ENCODE data around the gene ZNF552. TPM values are rescaled to one million over a fixed set of nuclear protein-coding genes. Genes with fewer than 3 reads are reported as not detected.

Gene ZNF552
- polyA plus RNA-seq, 1 of the 3 experiments (the other 2 are of a cell fraction) = 3.2 TPM

DNA sequence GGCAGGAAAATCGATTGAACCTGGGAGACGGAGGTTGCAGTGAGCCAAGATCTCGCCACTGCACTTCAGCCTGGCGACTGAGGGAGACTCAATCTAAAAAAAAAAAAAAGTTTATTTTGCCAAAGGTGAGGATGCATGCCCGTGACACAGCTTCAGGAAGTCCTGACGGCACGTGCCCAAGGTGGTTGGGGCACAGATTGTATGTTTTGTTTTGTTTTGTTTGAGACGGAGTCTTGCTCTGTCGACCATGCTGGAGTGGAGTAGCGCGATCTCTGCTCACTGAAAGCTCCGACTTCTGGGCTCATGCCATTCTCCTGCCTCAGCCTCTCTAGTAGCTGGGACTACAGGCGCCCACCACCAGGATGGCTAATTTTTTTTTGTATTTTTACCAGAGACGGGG lies 3.3 kb upstream of the ZNF552 start:
- H3K36me3 ChIP-seq (replicated peaks in 1 of 2; ENCODE audit: control insufficient read depth in 1 of 2, insufficient read depth in 2 of 2, low read length in 1 of 2) = no peaks in the 10 kb centered on the region
- no peak overlapping the region for H2AFZ ChIP-seq (ENCODE audit: low read depth)
- TF ChIP-seq NRF1 (IDR thresholded peaks at IDR 0.05; ENCODE audit: low read depth, low read length) (no peak), SMC3 (IDR thresholded peaks at IDR 0.05; ENCODE audit: low read depth, low read length) (no peak), YY1 (IDR thresholded peaks at IDR 0.05; ENCODE audit: low read depth) (no peak), TCF12 (IDR thresholded peaks at IDR 0.05) (no peak), FOXM1 (IDR thresholded peaks at IDR 0.05; ENCODE audit: low read depth) (no peak), JUND (IDR thresholded peaks at IDR 0.05) (no peak)
- no peak overlapping the region for H3K4me3 ChIP-seq (ENCODE audit: low read depth in 2 of 2, low read length in 1 of 2)
- DNase-seq = no peak
- CTCF ChIA-PET = no interaction called here
- H4K20me1 ChIP-seq (ENCODE audit: insufficient read depth) = no peaks in the 10 kb centered on the region
- no peak overlapping the region for H3K27ac ChIP-seq (ENCODE audit: low read depth in 2 of 2, low read length in 1 of 2)
- no peaks in the 10 kb centered on the region for H3K9me2 ChIP-seq
- 93% methylated on average over 14 of the region's 14 CpGs for WGBS (ENCODE audit: low lambda C conversion rate)
- peaks cover 51% of the 10 kb centered on the region for H3K79me2 ChIP-seq (ENCODE audit: insufficient read depth)
- POLR2A ChIA-PET = no interaction called here
- H3K4me1 ChIP-seq (ENCODE audit: control insufficient read depth in 1 of 2, insufficient read depth in 2 of 2, low read depth in 1 of 2, low read length in 1 of 2) = peaks cover 0 to 13% of the 10 kb centered on the region in 2 experiments; a peak in 2 of 4 replicates
- H3K27me3 ChIP-seq (ENCODE audit: insufficient read depth) = no peaks in the 10 kb centered on the region
- no peaks in the 10 kb centered on the region for H3F3A ChIP-seq (replicated peaks; ENCODE audit: insufficient read depth)
- H3K4me2 ChIP-seq = no peak overlapping the region
- no peaks in the 10 kb centered on the region for H3K9me3 ChIP-seq
- no peak overlapping the region for H3K9ac ChIP-seq

DNA sequence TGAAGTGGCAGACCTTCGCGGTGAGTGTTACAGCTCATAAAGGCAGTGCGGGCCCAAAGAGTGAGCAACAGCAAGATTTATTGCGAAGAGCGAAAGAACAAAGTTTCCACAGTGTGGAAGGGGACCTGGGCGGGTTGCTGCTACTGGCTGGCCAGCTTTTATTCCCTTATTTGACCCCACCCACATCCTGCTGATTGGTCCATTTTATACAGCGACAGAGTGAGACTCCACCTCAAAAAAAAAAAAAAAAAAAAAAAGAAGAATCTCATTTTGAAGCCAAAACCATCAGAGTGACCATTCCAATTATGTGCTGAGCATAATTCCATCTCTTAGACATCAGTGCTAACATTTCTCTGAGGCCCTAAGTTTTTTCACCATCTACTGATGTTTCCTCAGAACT lies 1.9 kb upstream of the ZNF552 start:
- Histone ChIP-seq H2AFZ (ENCODE audit: low read depth) (no peak overlapping the region), H3K4me2 (no peak overlapping the region), H3K36me3 (replicated peaks in 1 of 2; ENCODE audit: control insufficient read depth in 1 of 2, insufficient read depth in 2 of 2, low read length in 1 of 2) (no peaks in the 10 kb centered on the region), H3K9ac (no peak overlapping the region), H3K27ac (ENCODE audit: low read depth in 2 of 2, low read length in 1 of 2) (no peak overlapping the region), H3K4me1 (ENCODE audit: control insufficient read depth in 1 of 2, insufficient read depth in 2 of 2, low read depth in 1 of 2, low read length in 1 of 2) (peaks cover 0 to 13% of the 10 kb centered on the region in 2 experiments; a peak in 2 of 4 replicates), H3K79me2 (ENCODE audit: insufficient read depth) (peaks cover 38% of the 10 kb centered on the region), H3K27me3 (ENCODE audit: insufficient read depth) (no peaks in the 10 kb centered on the region), H4K20me1 (ENCODE audit: insufficient read depth) (no peaks in the 10 kb centered on the region), H3K4me3 (ENCODE audit: low read depth in 2 of 2, low read length in 1 of 2) (no peak overlapping the region), H3K9me2 (no peaks in the 10 kb centered on the region), H3F3A (replicated peaks; ENCODE audit: insufficient read depth) (no peaks in the 10 kb centered on the region), H3K9me3 (no peaks in the 10 kb centered on the region)
- WGBS (ENCODE audit: low lambda C conversion rate) = 88% methylated on average over 7 of the region's 7 CpGs
- no peak for DNase-seq
- TF ChIP-seq MEF2A (IDR thresholded peaks at IDR 0.05; ENCODE audit: borderline replicate concordance, low read depth) (no peak), TCF12 (IDR thresholded peaks at IDR 0.05) (no peak), RFX5 (IDR thresholded peaks at IDR 0.05; ENCODE audit: low read length) (no peak)
- POLR2A ChIA-PET = no interaction called here
- CTCF ChIA-PET = no interaction called here

DNA sequence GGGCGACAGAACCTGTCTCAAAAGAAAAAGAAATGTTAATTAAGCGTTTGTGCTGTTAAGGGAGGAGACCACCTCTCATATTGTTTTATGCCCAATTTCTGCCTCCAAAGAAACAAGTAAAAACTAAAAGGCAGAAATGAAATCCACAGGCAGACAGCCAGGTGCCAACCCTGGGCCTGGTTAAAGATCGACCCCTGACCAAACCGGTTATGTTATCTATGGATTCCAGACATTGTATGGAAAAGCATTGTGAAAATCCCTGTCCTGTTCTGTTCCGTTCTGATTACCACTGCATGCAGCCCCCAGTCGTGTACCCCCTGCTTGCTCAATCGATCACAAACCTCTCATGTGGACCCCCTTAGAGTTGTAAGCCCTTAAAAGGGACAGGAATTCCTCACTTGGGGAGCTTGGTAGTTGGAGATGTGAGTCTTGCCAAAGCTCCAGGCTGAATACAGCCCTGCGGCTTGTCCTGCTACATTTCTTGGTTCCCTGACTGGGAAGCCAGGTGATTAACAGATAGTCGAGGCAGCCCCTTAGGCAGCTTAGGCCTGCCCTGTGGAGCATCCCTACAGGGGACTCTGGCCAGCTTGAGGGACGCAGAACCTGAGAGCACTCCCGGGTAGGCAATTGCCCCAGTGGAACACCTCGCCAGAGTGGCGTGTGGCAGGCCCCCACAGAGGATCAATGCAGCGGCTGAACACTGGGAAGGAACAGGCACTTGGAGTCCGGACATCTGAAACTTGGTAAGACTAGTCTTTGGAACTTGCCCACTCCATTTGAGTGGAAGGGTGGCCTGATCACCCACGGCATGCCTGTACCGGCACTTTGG lies 748 bp upstream of the ZNF552 start:
- ChIA-PET CTCF (interaction anchor here (1.2 to 1.6 kb wide), 2 partner anchors 14 to 101 kb away, joined by 3 to 4 read pairs; partner anchors contain the start of gene ZNF417), POLR2A (interaction anchor here (0.9 to 1.4 kb wide), 5 partner anchors 12 to 244 kb away, joined by 3 to 6 read pairs (median 3); partner anchors contain the start of genes ZNF135, ZNF211, ZNF417 and ZNF587)
- peaks cover 0 to 1% of the 10 kb centered on the region in 2 experiments for H3K36me3 ChIP-seq (replicated peaks in 1 of 2; ENCODE audit: control insufficient read depth in 1 of 2, insufficient read depth in 2 of 2, low read length in 1 of 2)
- H3K27me3 ChIP-seq (ENCODE audit: insufficient read depth) = no peaks in the 10 kb centered on the region
- H3K9me2 ChIP-seq = no peaks in the 10 kb centered on the region
- H3K4me2 ChIP-seq = peak overlapping the region; percentile 78; the same call in 1 of the 2 replicates
- no peaks in the 10 kb centered on the region for H3F3A ChIP-seq (replicated peaks; ENCODE audit: insufficient read depth)
- no peaks in the 10 kb centered on the region for H4K20me1 ChIP-seq (ENCODE audit: insufficient read depth)
- 92% methylated on average over 13 of the region's 17 CpGs for WGBS (ENCODE audit: low lambda C conversion rate)
- H2AFZ ChIP-seq (ENCODE audit: low read depth) = no peak overlapping the region
- peaks cover 0 to 8% of the 10 kb centered on the region in 2 experiments; a peak in 1 of 4 replicates for H3K4me1 ChIP-seq (ENCODE audit: control insufficient read depth in 1 of 2, insufficient read depth in 2 of 2, low read depth in 1 of 2, low read length in 1 of 2)
- peaks cover 26% of the 10 kb centered on the region for H3K79me2 ChIP-seq (ENCODE audit: insufficient read depth)
- TF ChIP-seq, protein P1, sequence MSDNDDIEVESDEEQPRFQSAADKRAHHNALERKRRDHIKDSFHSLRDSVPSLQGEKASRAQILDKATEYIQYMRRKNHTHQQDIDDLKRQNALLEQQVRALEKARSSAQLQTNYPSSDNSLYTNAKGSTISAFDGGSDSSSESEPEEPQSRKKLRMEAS (IDR thresholded peaks at IDR 0.05; ENCODE audit: low read depth) = no peak
- TF ChIP-seq RCOR1 (IDR thresholded peaks at IDR 0.05; ENCODE audit: low read length) (no peak), MXI1 (IDR thresholded peaks at IDR 0.05; ENCODE audit: low read depth, low read length) (no peak)
- no peak for DNase-seq
- H3K9ac ChIP-seq = no peak overlapping the region
- no peaks in the 10 kb centered on the region for H3K9me3 ChIP-seq
- peak overlapping the region; percentile 82 to 90; a peak in 3 of 4 replicates for H3K4me3 ChIP-seq (ENCODE audit: low read depth in 2 of 2, low read length in 1 of 2)
- H3K27ac ChIP-seq (ENCODE audit: low read depth in 2 of 2, low read length in 1 of 2) = peak overlapping the region in 1 of 2 experiments; percentile 20; a peak in 1 of 4 replicates
